NCI-H1436 (cell line): ENCODE results near the gene IPCEF1.

Experiments
- DNase-seq: peaks from one replicate; lab custom pipeline; 2025; lab: John Stamatoyannopoulos, UW

The IPCEF1 gene

GRCh38 chr6:154292855-154293519 is 63.6 kb downstream of the IPCEF1 start:
- DNase-seq = no peak

GRCh38 chr6:154292066-154292465 is 64.5 kb downstream of the IPCEF1 start:
- no peak for DNase-seq

GRCh38 chr6:154289818-154290508 is 66.6 kb downstream of the IPCEF1 start:
- DNase-seq = no peak

GRCh38 chr6:154285826-154286225 is 70.8 kb downstream of the IPCEF1 start:
- DNase-seq = no peak

GRCh38 chr6:154284313-154284853 is 72.2 kb downstream of the IPCEF1 start:
- DNase-seq = no peak

- DNase-seq = no peak
These were observed 76.1 kb downstream of the IPCEF1 start for GRCh38 chr6:154280521-154280920.

- no peak for DNase-seq
These were observed 79.0 kb downstream of the IPCEF1 start for GRCh38 chr6:154277629-154278017.

- DNase-seq = peak; percentile 24
These were observed 79.6 kb downstream of the IPCEF1 start for GRCh38 chr6:154276810-154277628.

- no peak for DNase-seq
These were observed 82.4 kb downstream of the IPCEF1 start for GRCh38 chr6:154274168-154274567.

- no peak for DNase-seq
These were observed 88.1 kb downstream of the IPCEF1 start for GRCh38 chr6:154268486-154268885.

GRCh38 chr6:154267508-154268106 is 89.0 kb downstream of the IPCEF1 start:
- DNase-seq = no peak

- no peak for DNase-seq
These were observed 90.0 kb downstream of the IPCEF1 start for GRCh38 chr6:154266560-154267099.

GRCh38 chr6:154261688-154262397 is 94.8 kb downstream of the IPCEF1 start:
- DNase-seq = no peak

- no peak for DNase-seq
These were observed 98.4 kb downstream of the IPCEF1 start for GRCh38 chr6:154258064-154258757.

GRCh38 chr6:154257067-154257466 is 99.5 kb downstream of the IPCEF1 start:
- DNase-seq = no peak

GRCh38 chr6:154252678-154253077 is 103.9 kb downstream of the IPCEF1 start:
- no peak for DNase-seq

- DNase-seq = no peak
These were observed 105.5 kb downstream of the IPCEF1 start for GRCh38 chr6:154251116-154251515.

- DNase-seq = no peak
These were observed 106.9 kb downstream of the IPCEF1 start for GRCh38 chr6:154249499-154250298.

- DNase-seq = no peak
These were observed 109.3 kb downstream of the IPCEF1 start for GRCh38 chr6:154247119-154247861.
